HG03439 (cell line): Measurements from ENCODE around the gene HOXD8.

Experiments
- ATAC-seq: cut with Tn5 transposase; IDR thresholded peaks from one replicate; pipeline ENCODE4 v1.9.1; 2021; ENCODE audit warnings: mild to moderate bottlenecking, moderate library complexity; ENCODE audit not compliant: unreplicated experiment

Gene HOXD8

GRCh38 chr2:176157499-176158185, 28.1 kb downstream of the HOXD8 start:
- no peak for ATAC-seq

GRCh38 chr2:176158186-176158591, 28.7 kb downstream of the HOXD8 start:
- no peak for ATAC-seq

- no peak for ATAC-seq
Measured at GRCh38 chr2:176158855-176159662, 29.6 kb downstream of the HOXD8 start.

- ATAC-seq, result no peak
Measured at GRCh38 chr2:176159663-176160250, 30.3 kb downstream of the HOXD8 start.

- no peak for ATAC-seq
Measured at GRCh38 chr2:176160251-176160985, 30.9 kb downstream of the HOXD8 start.

GRCh38 chr2:176160986-176161824, 31.7 kb downstream of the HOXD8 start:
- ATAC-seq, result no peak

GRCh38 chr2:176161825-176162626, 32.5 kb downstream of the HOXD8 start:
- ATAC-seq, result no peak

- ATAC-seq, result no peak
Measured at GRCh38 chr2:176162911-176163671, 33.6 kb downstream of the HOXD8 start.

GRCh38 chr2:176163672-176164056, 34.2 kb downstream of the HOXD8 start:
- ATAC-seq, result no peak

- no peak for ATAC-seq
Measured at GRCh38 chr2:176164201-176164600, 34.7 kb downstream of the HOXD8 start.

GRCh38 chr2:176164611-176165369, 35.3 kb downstream of the HOXD8 start:
- ATAC-seq, result no peak

GRCh38 chr2:176165370-176166050, 36.0 kb downstream of the HOXD8 start:
- ATAC-seq, result no peak

- ATAC-seq, result no peak
Measured at GRCh38 chr2:176166272-176166671, 36.8 kb downstream of the HOXD8 start.

GRCh38 chr2:176167398-176167797, 37.9 kb downstream of the HOXD8 start:
- no peak for ATAC-seq

GRCh38 chr2:176169181-176169580, 39.7 kb downstream of the HOXD8 start:
- ATAC-seq, result no peak

GRCh38 chr2:176169711-176170110, 40.2 kb downstream of the HOXD8 start:
- ATAC-seq, result no peak

- no peak for ATAC-seq
Measured at GRCh38 chr2:176170602-176171305, 41.2 kb downstream of the HOXD8 start.
